Activated CD8-positive, alpha-beta memory T cell treated with anti-CD3 and anti-CD28 coated beads, Interleukin-2, amount 50 U/mL, for 1 hour (primary cell): ENCODE results near the gene CELF5.

Source experiments
- DNase-seq: peaks from one replicate; pipeline ENCODE4 v3.0.0-alpha.2; 2020; ENCODE audit errors: extremely low read depth

Gene CELF5

DNA sequence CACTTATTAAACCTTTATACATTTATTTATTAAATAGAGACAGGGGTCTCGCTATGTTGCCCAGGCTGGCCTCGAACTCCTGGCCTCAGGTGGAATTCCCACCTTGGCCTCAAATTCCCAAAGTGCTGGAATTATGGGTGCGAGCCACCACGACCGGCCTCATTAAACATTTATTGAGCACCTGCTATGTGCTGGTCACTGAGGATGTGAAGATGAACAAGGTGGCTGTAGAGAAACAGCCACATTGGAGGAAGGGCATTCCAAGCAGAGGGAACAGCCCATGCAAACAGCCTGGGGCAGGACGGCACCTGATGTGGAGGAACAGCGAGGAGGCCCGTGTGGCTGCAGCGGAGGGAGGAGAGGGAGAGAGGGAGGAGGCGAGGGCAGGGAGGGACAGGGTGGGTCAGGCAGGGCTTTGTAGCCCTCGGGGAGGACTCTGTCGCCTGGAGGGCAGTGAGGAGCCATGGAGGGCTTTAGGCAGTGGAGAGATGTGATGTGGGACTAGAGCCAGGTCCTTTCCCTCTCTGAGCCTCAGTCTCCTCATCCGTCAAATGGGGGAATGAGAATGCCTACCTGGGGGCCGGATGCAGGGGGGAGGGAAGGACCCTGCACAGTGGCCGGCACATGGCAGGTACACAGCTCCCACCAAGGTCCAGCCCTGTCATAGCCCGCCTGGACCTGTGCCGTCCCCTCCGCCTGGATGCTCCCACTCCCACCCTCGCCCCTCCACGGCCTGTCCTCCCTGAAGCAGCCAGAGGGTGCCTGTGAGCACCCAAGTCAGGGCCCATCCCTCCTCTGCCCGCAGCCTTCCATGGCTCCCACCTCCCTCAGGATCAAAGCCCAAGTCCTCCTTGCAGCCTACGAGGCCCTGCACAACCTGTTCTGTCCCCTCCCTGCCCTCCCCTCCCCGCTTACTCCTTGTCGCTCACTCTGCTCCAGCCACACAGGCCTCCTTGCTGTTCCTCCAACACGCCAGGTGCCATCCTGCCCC, 120.4 kb downstream of the CELF5 start:
- DNase-seq, result no peak

DNA sequence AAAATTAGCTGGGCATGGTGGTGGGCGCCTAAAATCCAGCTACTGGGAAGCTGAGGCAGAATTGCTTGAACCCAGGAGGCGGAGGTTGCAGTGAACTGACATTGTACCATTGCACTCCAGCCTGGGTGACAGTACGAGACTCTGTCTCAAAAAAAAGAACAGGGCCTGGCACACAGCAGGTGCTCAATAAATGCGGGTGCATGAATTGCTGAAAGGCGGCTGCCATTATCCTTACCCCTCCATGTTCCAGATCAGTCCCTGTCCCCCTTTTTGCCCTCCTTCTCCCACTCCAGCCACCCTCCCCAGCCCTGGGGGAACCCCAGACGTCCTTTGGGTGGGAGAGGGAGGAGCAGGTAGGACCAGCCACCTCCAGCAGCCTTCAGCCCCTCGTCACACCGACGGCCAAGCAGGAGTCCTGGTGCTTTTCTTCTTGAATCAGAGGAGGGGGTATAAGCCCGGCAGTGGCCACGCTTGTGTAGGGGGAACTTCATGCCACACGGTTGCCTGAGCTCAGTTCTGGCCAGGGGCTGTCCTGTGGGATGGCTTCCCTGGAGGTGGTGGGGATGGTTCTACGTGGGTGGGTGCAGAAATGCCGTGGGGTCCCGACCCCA, 121.5 kb downstream of the CELF5 start:
- DNase-seq, result no peak
